KBM-7 (cell line): ENCODE results near the gene TGM4.

Experiments used
- DNase-seq: peaks from one replicate; pipeline ENCODE4 v3.0.0-alpha.2; 2015
- in situ Hi-C: fragments of 300-500 bp; cut with MboI; formaldehyde crosslinking; loops from 2 replicates; pipeline ENCODE4 v1.14.3; 2020; ENCODE audit warnings: low sequenced_read_pairs, low pct_unique_long_range_greater_than_20kb, mixed read lengths

Gene TGM4

GRCh38 chr3:44907612-44908011 is 33.2 kb downstream of the TGM4 start:
- in situ Hi-C loops = no loop called here
- no peak for DNase-seq

GRCh38 chr3:44909063-44909462 is 34.7 kb downstream of the TGM4 start:
- in situ Hi-C loops = no loop called here
- no peak for DNase-seq

GRCh38 chr3:44910693-44911092 is 36.3 kb downstream of the TGM4 start:
- no peak for DNase-seq
- in situ Hi-C loops = no loop called here

GRCh38 chr3:44913868-44914468 is 39.6 kb downstream of the TGM4 start:
- in situ Hi-C loops = no loop called here
- peak; percentile 71 for DNase-seq

GRCh38 chr3:44914936-44915335 is 40.5 kb downstream of the TGM4 start:
- DNase-seq = peak; percentile 28
- in situ Hi-C loops = no loop called here

- no peak for DNase-seq
- in situ Hi-C loops = no loop called here
These were observed 41.5 kb downstream of the TGM4 start for GRCh38 chr3:44915702-44916438.

GRCh38 chr3:44918087-44918486 is 43.7 kb downstream of the TGM4 start:
- no peak for DNase-seq
- in situ Hi-C loops = no loop called here

- in situ Hi-C loops = no loop called here
- no peak for DNase-seq
These were observed 44.2 kb downstream of the TGM4 start for GRCh38 chr3:44918581-44918980.

- no peak for DNase-seq
- in situ Hi-C loops = no loop called here
These were observed 45.7 kb downstream of the TGM4 start for GRCh38 chr3:44920081-44920480.

- DNase-seq = peak; percentile 40
- in situ Hi-C loops = no loop called here
These were observed 49.4 kb downstream of the TGM4 start for GRCh38 chr3:44923632-44924456.

- no peak for DNase-seq
- in situ Hi-C loops = no loop called here
These were observed 50.2 kb downstream of the TGM4 start for GRCh38 chr3:44924457-44925084.

- DNase-seq = no peak
- in situ Hi-C loops = no loop called here
These were observed 51.8 kb downstream of the TGM4 start for GRCh38 chr3:44926172-44926571.

GRCh38 chr3:44926921-44927320 is 52.5 kb downstream of the TGM4 start:
- DNase-seq = no peak
- in situ Hi-C loops = no loop called here

GRCh38 chr3:44927371-44927770 is 53.0 kb downstream of the TGM4 start:
- no peak for DNase-seq
- in situ Hi-C loops = no loop called here

- no peak for DNase-seq
- in situ Hi-C loops = no loop called here
These were observed 55.4 kb downstream of the TGM4 start for GRCh38 chr3:44929782-44930181.

GRCh38 chr3:44930911-44931310 is 56.5 kb downstream of the TGM4 start:
- no peak for DNase-seq
- in situ Hi-C loops = no loop called here

- in situ Hi-C loops = no loop called here
- DNase-seq = no peak
These were observed 57.4 kb downstream of the TGM4 start for GRCh38 chr3:44931791-44932190.

- in situ Hi-C loops = no loop called here
- no peak for DNase-seq
These were observed 57.9 kb downstream of the TGM4 start for GRCh38 chr3:44932271-44932670.

GRCh38 chr3:44932986-44933944 is 58.9 kb downstream of the TGM4 start:
- no peak for DNase-seq
- in situ Hi-C loops = no loop called here
